GM21526 (cell line): ENCODE data around the gene AGRN.

Source experiments
- ATAC-seq: cut with Tn5 transposase; IDR thresholded peaks from one replicate; pipeline ENCODE4 v1.9.1; 2021; ENCODE audit warnings: moderate library complexity; ENCODE audit not compliant: unreplicated experiment, low FRiP score

Gene AGRN

DNA sequence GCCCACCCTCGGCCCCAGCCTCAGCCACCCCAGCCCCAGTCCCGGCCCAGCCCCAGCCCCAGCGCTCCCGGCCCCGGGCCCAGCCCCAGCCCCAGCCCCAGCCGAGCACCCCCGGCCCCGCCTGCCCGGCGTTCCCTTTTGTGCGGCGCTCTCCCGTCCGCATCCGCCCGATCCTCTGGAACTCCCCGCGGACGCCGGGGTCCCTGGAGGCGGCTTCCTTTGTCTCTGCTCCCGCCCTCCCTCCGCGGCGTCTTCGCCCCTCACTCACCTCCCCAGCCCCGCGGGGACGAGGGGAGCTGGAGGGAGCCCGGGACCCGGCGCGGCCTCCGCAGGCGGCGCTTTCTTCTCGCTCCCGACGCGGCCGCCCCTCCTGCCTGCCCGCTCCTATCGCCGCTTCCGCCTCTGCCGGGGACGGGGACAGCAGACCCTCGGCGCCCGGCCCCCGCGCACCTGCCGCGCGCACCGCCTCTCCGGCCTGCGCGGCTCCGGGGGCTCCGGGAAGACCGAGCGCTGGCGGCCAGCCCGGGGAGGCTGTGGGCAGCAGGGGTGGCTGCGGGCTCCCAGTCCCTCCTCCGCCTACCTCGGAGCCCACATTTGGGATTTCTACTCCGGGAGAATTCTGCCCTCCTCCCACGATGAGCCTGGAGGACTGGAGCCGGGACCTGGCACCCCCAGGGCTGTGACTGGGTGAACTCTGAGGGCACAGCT is 14.0 kb downstream of the AGRN start:
- ATAC-seq: no peak

DNA sequence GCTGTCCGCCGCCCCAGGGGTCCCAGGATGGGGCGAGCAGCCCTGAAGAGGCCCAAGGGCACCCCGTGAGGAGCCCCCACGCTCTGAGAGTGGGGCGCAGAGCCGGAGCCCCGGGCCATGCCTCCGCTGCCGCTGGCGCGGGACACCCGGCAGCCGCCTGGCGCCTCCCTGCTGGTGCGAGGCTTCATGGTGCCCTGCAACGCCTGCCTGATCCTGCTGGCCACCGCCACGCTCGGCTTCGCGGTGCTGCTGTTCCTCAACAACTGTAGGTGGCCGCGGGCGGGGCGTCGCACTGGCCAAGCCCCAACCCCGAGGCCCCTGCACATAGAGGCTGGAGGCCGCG is 14.5 kb downstream of the AGRN start:
- no peak for ATAC-seq

DNA sequence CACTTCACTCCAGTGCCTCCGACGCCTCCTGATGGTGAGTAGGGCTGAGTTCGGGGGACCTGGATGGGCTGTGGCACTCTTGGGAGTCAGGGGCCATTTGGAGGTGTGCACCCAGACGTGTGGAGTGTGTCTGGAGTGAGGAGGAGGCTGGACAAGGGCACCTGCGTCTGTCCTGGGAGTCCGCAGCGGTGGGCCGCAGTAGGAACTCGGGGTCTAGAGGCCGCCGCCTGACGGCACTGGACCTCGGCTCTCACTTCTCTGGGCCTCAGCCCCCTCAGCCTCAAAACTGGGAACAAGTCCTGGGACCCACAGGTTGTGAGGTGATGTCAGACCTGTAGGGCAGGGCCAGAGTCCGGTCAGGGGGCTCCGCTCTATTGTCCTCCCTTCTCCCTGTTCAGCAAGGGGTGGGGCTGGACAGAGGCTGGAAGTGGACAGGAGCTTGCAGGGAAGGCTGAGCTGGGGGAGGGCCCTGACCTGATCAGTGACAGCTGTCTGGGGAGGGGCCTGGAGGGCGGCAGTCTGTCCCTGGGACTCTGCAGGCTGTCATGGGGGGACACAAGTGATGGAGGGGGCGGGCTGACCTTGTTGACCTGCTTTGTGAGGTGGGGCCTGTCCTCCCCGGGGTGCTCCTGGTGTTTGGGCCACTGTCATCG is 15.5 kb downstream of the AGRN start:
- no peak for ATAC-seq

GRCh38 chr1:1037366-1038327 is 17.7 kb downstream of the AGRN start:
- no peak for ATAC-seq

DNA sequence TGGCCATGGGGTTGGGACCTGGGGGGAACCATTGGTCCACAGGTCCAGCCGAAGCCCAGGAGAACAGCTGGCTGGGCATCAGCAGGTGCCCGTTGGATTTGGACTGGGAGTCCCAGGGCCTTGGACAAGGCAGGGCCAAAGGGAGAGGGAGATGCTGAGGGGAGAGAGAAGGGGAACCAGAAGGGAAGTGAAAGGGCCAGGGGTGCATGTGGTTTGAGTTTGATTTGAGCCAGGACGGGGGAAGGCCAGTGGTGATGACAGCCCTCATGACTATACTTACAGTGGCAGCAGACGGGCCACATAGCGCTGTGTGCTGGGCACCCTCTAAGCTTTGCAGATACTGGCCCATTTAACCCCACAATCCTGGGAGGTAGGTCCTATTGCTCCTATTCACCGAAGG is 18.8 kb downstream of the AGRN start:
- no peak for ATAC-seq

- no peak for ATAC-seq
Observed at GRCh38 chr1:1039145-1039910, 19.4 kb downstream of the AGRN start.

- no peak for ATAC-seq
Observed at GRCh38 chr1:1040004-1040991, 20.4 kb downstream of the AGRN start.

DNA sequence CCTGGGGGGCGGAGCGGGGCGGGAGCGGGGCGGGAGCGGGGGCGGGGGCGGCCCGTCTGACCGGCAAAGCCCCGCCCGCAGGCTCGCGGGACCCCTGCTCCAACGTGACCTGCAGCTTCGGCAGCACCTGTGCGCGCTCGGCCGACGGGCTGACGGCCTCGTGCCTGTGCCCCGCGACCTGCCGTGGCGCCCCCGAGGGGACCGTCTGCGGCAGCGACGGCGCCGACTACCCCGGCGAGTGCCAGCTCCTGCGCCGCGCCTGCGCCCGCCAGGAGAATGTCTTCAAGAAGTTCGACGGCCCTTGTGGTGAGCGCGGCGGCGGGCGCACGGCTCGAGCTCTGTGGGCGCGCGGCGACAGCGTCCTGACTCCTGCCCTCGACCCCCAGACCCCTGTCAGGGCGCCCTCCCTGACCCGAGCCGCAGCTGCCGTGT is 21.2 kb downstream of the AGRN start:
- no peak for ATAC-seq

DNA sequence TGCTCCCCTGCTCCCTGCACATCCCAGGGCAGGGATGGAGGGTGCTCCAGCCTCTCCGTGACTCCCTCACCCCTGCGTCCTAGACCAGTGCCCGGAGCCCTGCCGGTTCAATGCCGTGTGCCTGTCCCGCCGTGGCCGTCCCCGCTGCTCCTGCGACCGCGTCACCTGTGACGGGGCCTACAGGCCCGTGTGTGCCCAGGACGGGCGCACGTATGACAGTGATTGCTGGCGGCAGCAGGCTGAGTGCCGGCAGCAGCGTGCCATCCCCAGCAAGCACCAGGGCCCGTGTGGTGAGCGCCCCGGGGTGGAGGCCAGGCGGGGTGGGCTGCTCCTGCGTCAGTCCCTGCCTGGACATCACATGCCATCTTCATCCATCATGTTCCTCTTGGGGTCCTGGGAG is 22.0 kb downstream of the AGRN start:
- ATAC-seq: no peak

DNA sequence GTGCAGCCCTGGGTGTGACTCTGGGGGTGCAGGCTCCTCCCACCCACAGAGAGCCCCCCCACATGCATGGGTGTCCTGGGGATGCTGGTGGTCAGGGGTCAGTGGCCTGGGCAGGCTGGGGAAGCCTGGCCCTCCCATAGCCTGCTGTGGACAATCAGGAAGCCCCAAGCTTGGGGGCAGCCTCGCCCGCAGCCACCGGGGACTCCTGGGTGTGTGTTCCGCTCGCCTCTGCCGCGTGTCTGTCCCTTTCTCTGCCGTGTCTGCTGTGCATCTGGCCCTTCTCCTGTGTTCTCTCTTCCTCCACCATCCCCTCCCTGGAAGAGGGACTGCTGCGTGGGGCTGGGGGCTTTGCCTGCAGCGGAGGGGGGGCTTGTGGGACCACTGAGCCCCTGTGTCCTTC is 22.9 kb downstream of the AGRN start:
- no peak for ATAC-seq

- no peak for ATAC-seq
Observed at GRCh38 chr1:1043411-1043810, 23.5 kb downstream of the AGRN start.

GRCh38 chr1:1043921-1044320 is 24.0 kb downstream of the AGRN start:
- no peak for ATAC-seq

GRCh38 chr1:1044455-1045078 is 24.6 kb downstream of the AGRN start:
- ATAC-seq: no peak

- ATAC-seq: no peak
Observed at GRCh38 chr1:1045129-1045528, 25.2 kb downstream of the AGRN start.

- ATAC-seq: no peak
Observed at GRCh38 chr1:1046243-1046642, 26.3 kb downstream of the AGRN start.

DNA sequence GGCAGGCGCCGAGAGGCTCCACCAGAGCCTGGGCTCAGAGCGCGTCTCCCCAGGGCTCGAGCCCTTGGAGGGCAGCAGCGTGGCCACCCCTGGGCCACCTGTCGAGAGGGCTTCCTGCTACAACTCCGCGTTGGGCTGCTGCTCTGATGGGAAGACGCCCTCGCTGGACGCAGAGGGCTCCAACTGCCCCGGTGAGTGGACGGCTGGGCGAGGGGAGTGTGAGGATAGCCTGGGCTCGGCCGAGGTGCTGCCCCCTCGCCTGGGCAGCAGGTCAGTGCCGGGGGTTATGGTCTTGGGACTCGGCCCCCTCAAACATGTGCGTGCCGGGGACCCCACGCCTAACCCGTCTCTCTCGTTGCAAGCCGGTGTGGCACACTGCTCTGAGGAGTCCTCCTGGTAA is 26.8 kb downstream of the AGRN start:
- ATAC-seq: no peak

DNA sequence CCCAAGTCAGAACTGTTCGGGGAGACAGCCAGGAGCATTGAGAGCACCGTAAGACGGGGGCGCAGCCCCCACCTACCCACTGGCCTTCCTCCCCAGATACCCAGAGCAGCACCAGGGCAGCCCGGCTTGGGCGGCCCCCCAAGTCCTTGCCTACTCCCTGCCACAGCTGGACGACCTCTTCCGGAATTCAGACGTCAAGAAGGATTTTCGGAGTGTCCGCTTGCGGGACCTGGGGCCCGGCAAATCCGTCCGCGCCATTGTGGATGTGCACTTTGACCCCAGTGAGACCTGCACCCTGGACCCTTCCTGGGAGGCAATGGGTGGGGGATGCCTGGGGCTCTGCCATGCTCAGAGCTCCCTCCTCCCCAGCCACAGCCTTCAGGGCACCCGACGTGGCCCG is 27.5 kb downstream of the AGRN start:
- no peak for ATAC-seq

DNA sequence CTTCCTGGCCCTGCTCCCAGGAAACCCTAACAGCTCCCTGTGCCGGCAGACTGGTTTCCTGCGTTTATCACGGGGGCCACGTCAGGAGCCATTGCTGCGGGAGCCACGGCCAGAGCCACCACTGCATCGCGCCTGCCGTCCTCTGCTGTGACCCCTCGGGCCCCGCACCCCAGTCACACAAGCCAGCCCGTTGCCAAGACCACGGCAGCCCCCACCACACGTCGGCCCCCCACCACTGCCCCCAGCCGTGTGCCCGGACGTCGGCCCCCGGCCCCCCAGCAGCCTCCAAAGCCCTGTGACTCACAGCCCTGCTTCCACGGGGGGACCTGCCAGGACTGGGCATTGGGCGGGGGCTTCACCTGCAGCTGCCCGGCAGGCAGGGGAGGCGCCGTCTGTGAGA is 28.0 kb downstream of the AGRN start:
- ATAC-seq: no peak

DNA sequence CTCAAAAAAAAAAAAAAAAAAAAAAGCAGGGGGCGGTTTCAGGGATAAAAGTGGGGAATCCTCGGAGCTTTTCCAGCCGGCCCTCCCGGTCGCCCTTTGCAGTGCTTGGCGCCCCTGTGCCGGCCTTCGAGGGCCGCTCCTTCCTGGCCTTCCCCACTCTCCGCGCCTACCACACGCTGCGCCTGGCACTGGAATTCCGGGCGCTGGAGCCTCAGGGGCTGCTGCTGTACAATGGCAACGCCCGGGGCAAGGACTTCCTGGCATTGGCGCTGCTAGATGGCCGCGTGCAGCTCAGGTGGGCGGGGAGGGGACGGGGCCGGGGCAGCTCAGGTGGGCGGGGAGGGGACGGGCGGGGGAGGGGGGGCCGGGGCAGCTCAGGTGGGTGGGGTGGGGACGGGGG is 28.8 kb downstream of the AGRN start:
- ATAC-seq: no peak
